Ishikawa (cell line): Measurements from ENCODE around the gene FGGY.
A peak's percentile ranks its signal among the peaks of the same experiment; 100 is the strongest.

Experiments
- CEBPB ChIP-seq: IDR thresholded peaks from 2 replicates; pipeline ENCODE4 v1.6.1; 2012
- CREB1 ChIP-seq: IDR thresholded peaks from 2 replicates; pipeline ENCODE4 v1.6.1; 2012; ENCODE audit warnings: low read depth
- EGR1 ChIP-seq: IDR thresholded peaks from 2 replicates; pipeline ENCODE4 v1.6.1; 2012
- EP300 ChIP-seq: IDR thresholded peaks from 2 replicates; pipeline ENCODE4 v1.6.1; 2012; ENCODE audit warnings: borderline replicate concordance
- FOXM1 ChIP-seq: IDR thresholded peaks from 2 replicates; pipeline ENCODE4 v1.6.1; 2012; ENCODE audit warnings: low read depth, borderline replicate concordance
- NFIC ChIP-seq: IDR thresholded peaks from 2 replicates; pipeline ENCODE4 v1.6.1; 2012
- RAD21 ChIP-seq: IDR thresholded peaks from 2 replicates; pipeline ENCODE4 v1.6.1; 2012; ENCODE audit warnings: low read depth
- TAF1 ChIP-seq: IDR thresholded peaks from 2 replicates; pipeline ENCODE4 v1.6.1; 2012; ENCODE audit warnings: low read depth, mild to moderate bottlenecking
- TCF12 ChIP-seq: IDR thresholded peaks from 2 replicates; pipeline ENCODE4 v1.6.1; 2012; ENCODE audit warnings: low read depth
- TEAD4 ChIP-seq: IDR thresholded peaks from 2 replicates; pipeline ENCODE4 v1.6.1; 2012
- YY1 ChIP-seq: IDR thresholded peaks from 2 replicates; pipeline ENCODE4 v1.6.1; 2012; ENCODE audit warnings: low read depth
- ZBTB7A ChIP-seq: IDR thresholded peaks from 2 replicates; pipeline ENCODE4 v1.6.1; 2012; ENCODE audit warnings: low read depth
- TF ChIP-seq, protein P1 (sequence below): IDR thresholded peaks from 2 replicates; pipeline ENCODE4 v1.6.1; 2012
- TF ChIP-seq, protein P2 (sequence below): IDR thresholded peaks from 2 replicates; pipeline ENCODE4 v1.6.1; 2012; ENCODE audit warnings: low read depth, mild to moderate bottlenecking
- TF ChIP-seq, protein P3 (sequence below): IDR thresholded peaks from 2 replicates; pipeline ENCODE4 v1.6.1; 2012

Gene FGGY

DNA sequence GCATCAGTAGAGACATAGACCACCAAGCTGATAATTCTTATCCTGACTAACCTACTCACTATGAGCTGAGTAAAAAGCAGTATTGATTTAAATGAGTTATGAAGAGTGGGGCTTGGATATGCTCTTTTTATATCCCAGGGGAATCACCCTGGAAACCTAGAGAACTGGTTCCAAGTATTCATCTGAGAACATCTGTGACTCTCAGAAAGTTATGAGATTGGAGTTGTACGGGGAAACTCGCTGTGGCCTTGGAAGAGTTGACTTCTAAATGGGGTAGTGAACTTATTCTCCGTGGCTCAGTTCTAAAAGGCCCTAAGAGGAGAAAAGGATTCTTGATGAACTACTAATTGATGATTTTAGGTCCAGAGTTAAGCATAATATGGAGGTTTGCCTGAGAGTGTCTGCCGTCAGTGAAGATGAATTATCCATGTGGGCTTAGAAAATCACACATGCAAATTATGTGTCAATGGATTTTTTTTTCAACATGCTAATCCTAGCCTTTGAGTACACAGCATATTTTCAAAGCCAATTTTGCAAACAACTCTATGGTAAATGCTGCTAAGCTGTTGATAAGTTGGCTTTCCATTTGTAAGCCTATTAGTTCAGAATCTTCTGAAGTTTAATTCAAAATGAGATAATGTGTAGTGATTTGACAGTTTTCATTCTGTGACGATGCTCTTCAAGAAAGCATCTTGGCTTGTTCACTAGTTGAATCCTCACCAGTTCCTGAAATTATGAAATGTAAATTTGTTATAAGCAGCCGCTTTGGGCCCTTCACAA lies 122.7 kb downstream of the FGGY start:
- TF ChIP-seq NFIC: no peak
- no peak for TF ChIP-seq TEAD4
- TF ChIP-seq FOXM1: no peak
- TF ChIP-seq TAF1: no peak

DNA sequence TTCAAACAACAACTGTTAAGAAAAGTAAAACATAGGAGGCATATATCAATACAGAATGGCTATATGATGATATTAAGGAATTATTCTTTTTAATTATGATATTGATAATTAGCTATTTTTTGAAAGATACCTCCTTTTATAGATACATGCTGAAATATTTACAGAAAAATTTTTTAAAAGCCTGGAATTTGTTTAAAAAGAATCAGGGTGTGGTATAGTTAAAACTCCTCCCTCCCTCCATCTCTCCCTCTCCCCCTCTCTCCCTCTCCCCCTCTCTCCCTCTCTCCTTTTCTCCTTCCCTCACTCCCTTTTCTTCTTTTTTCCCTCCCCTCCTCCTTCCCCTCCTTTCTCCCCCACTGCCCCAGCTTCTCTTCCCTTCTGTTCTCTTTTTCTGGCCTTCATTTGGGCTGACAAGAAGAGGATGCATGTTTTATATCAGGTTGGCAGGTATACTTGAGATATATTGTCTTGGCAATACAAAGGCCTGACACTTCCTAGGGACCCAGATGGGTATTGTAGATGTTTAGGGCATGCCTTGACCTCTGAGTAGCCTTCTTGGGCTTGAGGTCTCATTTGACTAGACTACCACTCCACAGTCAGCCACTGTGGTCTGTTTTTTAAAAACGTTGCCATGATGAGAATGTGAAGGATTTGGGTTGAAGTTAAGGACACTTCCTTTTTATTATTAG lies 124.5 kb downstream of the FGGY start:
- TF ChIP-seq EGR1 (no peak), FOXM1 (no peak), ZBTB7A (no peak), RAD21 (no peak), YY1 (no peak)

DNA sequence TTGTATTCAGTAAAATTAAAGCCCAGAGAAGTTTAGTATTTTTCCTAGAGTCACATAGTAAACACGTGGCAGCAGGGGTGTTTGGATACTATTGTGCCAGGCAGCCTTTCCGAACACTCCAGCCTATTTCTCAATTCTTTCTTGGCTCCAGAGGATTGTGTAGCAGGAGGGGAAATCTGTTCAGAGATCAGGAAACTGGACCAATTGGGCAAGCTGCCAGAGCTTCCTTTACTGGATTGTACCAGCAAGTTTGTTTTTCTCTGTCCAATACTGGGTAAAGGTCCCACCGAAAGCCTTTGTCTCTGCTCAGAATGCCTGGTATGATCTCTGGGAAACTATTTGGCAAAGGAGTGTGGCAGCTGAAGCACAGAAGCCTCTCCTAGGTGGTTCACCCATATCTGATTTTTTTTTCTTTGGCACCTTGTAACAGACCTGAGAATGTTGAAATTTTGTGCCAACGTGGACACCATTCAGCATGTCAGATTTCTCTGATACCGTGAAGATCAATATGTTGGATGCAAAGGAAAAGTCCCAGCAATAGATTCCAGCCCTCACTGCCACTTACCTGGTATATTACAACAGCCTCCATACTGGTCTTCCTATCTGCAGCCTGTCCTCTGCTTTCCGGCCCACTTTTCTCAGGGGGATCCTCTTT lies 126.2 kb downstream of the FGGY start:
- TF ChIP-seq EGR1 (no peak), TAF1 (no peak), NFIC (no peak)
- TF ChIP-seq, protein P1, sequence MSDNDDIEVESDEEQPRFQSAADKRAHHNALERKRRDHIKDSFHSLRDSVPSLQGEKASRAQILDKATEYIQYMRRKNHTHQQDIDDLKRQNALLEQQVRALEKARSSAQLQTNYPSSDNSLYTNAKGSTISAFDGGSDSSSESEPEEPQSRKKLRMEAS: no peak
- TF ChIP-seq, protein P2, sequence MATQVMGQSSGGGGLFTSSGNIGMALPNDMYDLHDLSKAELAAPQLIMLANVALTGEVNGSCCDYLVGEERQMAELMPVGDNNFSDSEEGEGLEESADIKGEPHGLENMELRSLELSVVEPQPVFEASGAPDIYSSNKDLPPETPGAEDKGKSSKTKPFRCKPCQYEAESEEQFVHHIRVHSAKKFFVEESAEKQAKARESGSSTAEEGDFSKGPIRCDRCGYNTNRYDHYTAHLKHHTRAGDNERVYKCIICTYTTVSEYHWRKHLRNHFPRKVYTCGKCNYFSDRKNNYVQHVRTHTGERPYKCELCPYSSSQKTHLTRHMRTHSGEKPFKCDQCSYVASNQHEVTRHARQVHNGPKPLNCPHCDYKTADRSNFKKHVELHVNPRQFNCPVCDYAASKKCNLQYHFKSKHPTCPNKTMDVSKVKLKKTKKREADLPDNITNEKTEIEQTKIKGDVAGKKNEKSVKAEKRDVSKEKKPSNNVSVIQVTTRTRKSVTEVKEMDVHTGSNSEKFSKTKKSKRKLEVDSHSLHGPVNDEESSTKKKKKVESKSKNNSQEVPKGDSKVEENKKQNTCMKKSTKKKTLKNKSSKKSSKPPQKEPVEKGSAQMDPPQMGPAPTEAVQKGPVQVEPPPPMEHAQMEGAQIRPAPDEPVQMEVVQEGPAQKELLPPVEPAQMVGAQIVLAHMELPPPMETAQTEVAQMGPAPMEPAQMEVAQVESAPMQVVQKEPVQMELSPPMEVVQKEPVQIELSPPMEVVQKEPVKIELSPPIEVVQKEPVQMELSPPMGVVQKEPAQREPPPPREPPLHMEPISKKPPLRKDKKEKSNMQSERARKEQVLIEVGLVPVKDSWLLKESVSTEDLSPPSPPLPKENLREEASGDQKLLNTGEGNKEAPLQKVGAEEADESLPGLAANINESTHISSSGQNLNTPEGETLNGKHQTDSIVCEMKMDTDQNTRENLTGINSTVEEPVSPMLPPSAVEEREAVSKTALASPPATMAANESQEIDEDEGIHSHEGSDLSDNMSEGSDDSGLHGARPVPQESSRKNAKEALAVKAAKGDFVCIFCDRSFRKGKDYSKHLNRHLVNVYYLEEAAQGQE: no peak

DNA sequence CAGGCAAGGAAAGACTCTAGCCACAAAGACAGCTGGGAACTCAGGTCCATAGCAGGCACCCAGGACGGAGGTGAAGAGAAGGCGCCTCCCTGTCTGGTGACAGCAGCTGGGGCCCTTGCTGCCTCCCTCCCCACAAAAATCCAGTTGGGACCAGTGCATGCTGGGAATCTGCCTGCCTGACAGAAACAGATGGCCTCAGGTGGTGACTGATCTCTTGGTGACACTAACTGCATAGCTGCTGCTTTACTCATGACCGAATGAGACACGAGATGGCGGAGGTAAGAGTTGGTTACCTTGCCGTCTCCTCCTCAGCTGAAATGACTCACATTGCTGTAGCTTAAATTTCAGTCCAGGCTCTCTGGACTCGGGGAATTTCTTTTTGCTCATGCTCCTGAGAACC lies 130.3 kb downstream of the FGGY start:
- TF ChIP-seq TAF1: no peak
- TF ChIP-seq, protein P3, sequence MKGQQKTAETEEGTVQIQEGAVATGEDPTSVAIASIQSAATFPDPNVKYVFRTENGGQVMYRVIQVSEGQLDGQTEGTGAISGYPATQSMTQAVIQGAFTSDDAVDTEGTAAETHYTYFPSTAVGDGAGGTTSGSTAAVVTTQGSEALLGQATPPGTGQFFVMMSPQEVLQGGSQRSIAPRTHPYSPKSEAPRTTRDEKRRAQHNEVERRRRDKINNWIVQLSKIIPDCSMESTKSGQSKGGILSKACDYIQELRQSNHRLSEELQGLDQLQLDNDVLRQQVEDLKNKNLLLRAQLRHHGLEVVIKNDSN: no peak
- no peak for TF ChIP-seq EGR1
- TF ChIP-seq, protein P1: no peak
- TF ChIP-seq TEAD4: 0 out of 2 replicates have a peak, but pooled peaks have one; percentile 23
- no peak for TF ChIP-seq CEBPB
- TF ChIP-seq, protein P2: no peak

DNA sequence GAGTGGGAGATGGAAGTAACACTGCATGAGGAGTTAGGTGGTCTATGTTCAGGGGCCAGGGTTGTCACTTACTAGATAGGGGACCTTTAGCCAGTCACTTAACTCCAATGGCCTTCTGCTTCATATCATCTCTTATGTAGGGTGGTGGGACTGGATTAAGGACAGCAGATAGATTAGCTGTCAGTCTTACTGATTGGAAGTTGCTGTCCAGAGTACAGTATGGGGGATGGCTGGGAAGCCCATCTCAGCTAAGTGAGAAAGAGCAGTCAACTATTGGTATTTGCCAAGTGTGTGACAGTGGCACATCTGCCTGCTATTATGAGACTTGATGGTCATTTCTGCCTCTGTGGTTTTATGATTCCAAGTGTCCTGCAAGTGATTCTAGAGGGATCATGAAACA lies 130.9 kb downstream of the FGGY start:
- TF ChIP-seq EP300: no peak
- no peak for TF ChIP-seq TAF1
- TF ChIP-seq TEAD4: no peak
- TF ChIP-seq EGR1: no peak
- no peak for TF ChIP-seq CEBPB
- no peak for TF ChIP-seq CREB1
- TF ChIP-seq, protein P2: no peak; the same call in 1 of the 2 replicates
- TF ChIP-seq, protein P3: no peak
- TF ChIP-seq NFIC: no peak
- TF ChIP-seq TCF12: no peak
- TF ChIP-seq, protein P1: no peak
